MM.1S (cell line): ENCODE data around the gene TTC9C.
A peak's percentile ranks its signal among the peaks of the same experiment; 100 is the strongest.

Experiments
- DNase-seq: peaks from one replicate; pipeline ENCODE4 v3.0.0-alpha.2; 2015
- H2AFZ ChIP-seq: fragments of 300-600 bp; sonication (generic); 2 replicates; pipeline ENCODE4 v1.6.0; 2016; ENCODE audit warnings: antibody characterized with exemption, low read length
- H3F3A ChIP-seq: fragments of 300-600 bp; sonication (generic); 2 replicates; pipeline ENCODE4 v1.6.1; 2016; ENCODE audit warnings: mild to moderate bottlenecking, antibody characterized with exemption, low read length, moderate library complexity, mixed read lengths; ENCODE audit not compliant: insufficient read depth
- H3K27ac ChIP-seq: fragments of 300-600 bp; sonication (generic); 2 replicates; pipeline ENCODE4 v1.5.1; 2016; ENCODE audit warnings: mild to moderate bottlenecking, low read length
- H3K27me3 ChIP-seq: fragments of 300-600 bp; sonication (generic); replicated peaks from 2 replicates; pipeline ENCODE4 v1.6.0; 2016; ENCODE audit warnings: low read length; ENCODE audit not compliant: insufficient read depth
- H3K36me3 ChIP-seq: fragments of 300-600 bp; sonication (generic); replicated peaks from 2 replicates; pipeline ENCODE4 v1.6.1; 2016; ENCODE audit warnings: mild to moderate bottlenecking, low read length, mixed read lengths; ENCODE audit not compliant: insufficient read depth
- H3K4me1 ChIP-seq: fragments of 300-600 bp; sonication (generic); 2 replicates; pipeline ENCODE4 v1.6.1; 2016; ENCODE audit warnings: low read length, mixed read lengths
- H3K4me2 ChIP-seq: fragments of 300-600 bp; sonication (generic); 2 replicates; pipeline ENCODE4 v1.6.0; 2016; ENCODE audit warnings: low read depth, low read length
- H3K4me3 ChIP-seq: fragments of 300-600 bp; sonication (generic); 2 replicates; pipeline ENCODE4 v1.5.1; 2016; ENCODE audit warnings: low read length, mixed read lengths
- H3K79me2 ChIP-seq: fragments of 300-600 bp; sonication (generic); 2 replicates; pipeline ENCODE4 v1.6.1; 2016; ENCODE audit warnings: mixed run types, low read length, mixed read lengths
- H3K9ac ChIP-seq: fragments of 300-600 bp; sonication (generic); 2 replicates; pipeline ENCODE4 v1.6.1; 2016; ENCODE audit warnings: low read length, mixed read lengths
- H3K9me2 ChIP-seq: fragments of 300-600 bp; sonication (generic); replicated peaks from 2 replicates; pipeline ENCODE4 v1.6.1; 2016; ENCODE audit warnings: mild to moderate bottlenecking, low read length, mixed read lengths; ENCODE audit not compliant: insufficient read depth
- H3K9me3 ChIP-seq: fragments of 300-600 bp; sonication (generic); replicated peaks from 2 replicates; pipeline ENCODE4 v1.6.1; 2016; ENCODE audit warnings: mild to moderate bottlenecking, low read length, mixed read lengths; ENCODE audit not compliant: insufficient read depth
- H4K20me1 ChIP-seq: fragments of 300-600 bp; sonication (generic); 2 replicates; pipeline ENCODE4 v1.6.1; 2016; ENCODE audit warnings: mild to moderate bottlenecking, low read length, moderate library complexity, mixed read lengths; ENCODE audit not compliant: insufficient read depth
- EZH2 ChIP-seq: fragments of 300-600 bp; sonication (generic); optimal IDR thresholded peaks from 2 replicates; pipeline ENCODE3; 2017; ENCODE audit warnings: low read depth, mild to moderate bottlenecking, antibody characterized with exemption, low read length, mixed read lengths
- EZH2phosphoT487 ChIP-seq: fragments of 300-600 bp; sonication (generic); IDR thresholded peaks from 2 replicates; pipeline ENCODE4 v1.6.1; 2018; ENCODE audit warnings: antibody characterized with exemption, low read length
- TF ChIP-seq, protein P1 (sequence below): fragments of 300-600 bp; sonication (generic); IDR thresholded peaks from 2 replicates; pipeline ENCODE4 v1.5.1; 2016; ENCODE audit warnings: antibody characterized with exemption, low read length, mixed read lengths

Gene TTC9C, protein sequence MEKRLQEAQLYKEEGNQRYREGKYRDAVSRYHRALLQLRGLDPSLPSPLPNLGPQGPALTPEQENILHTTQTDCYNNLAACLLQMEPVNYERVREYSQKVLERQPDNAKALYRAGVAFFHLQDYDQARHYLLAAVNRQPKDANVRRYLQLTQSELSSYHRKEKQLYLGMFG

DNA sequence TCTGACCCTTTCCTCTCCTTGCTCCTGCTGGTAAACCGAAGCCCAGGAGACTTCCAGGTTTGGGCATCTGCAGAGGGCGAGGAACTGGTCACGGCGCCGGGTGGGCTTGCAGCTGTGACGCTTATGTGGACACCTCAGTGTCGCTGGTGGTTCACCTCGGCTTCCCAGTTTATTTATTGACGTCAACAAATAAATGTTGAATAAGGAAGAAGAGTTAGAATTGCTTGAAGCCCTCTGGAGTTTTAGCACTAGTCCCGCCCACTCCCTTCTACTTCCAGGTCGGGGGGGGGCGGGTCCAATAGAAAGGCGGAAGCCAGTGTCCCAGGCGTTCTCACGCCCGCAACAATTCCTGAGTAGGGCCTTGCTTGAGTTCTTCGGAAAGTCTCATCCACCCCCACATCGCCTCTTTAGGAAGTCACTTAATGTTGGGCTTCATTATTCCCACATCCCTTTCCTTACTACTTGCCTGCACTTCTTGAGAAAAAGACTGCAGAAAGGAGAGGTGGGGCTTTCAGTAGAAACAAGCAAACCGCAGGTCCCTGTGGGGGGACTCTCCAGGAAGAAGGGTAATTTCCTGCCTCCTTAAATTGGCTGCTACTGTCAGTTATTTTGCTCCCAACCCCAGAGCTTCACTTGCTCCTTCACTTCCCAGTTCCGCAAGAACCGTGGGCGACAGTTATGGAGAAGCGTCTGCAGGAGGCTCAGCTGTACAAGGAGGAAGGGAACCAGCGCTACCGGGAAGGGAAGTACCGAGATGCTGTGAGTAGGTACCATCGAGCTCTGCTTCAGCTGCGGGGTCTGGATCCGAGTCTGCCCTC is at the start of gene TTC9C:
TTC9C (plus strand) TSS at position 316 of the 818 bp plus-strand sequence; CDS start at position 679, 363 bp downstream.
- peak; percentile 88 for DNase-seq
- Histone ChIP-seq H3F3A (peaks cover 25% of the 10 kb centered on the region), H3K4me1 (peaks cover 14% of the 10 kb centered on the region), H3K79me2 (peaks cover 79% of the 10 kb centered on the region), H3K4me3 (peak within 1 kb of the TSS; percentile 93), H3K9ac (peak within 1 kb of the TSS; percentile 92), H3K9me2 (no peaks in the 10 kb centered on the region), H3K4me2 (peak within 1 kb of the TSS; percentile 65), H2AFZ (peak within 1 kb of the TSS; percentile 87), H3K27ac (peak within 1 kb of the TSS; percentile 92), H3K9me3 (no peaks in the 10 kb centered on the region), H3K36me3 (peaks cover 12% of the 10 kb centered on the region), H4K20me1 (peaks cover 10% of the 10 kb centered on the region; the same call in 1 of the 2 replicates), H3K27me3 (no peaks in the 10 kb centered on the region)
- no peak for TF ChIP-seq EZH2
- TF ChIP-seq, protein P1, sequence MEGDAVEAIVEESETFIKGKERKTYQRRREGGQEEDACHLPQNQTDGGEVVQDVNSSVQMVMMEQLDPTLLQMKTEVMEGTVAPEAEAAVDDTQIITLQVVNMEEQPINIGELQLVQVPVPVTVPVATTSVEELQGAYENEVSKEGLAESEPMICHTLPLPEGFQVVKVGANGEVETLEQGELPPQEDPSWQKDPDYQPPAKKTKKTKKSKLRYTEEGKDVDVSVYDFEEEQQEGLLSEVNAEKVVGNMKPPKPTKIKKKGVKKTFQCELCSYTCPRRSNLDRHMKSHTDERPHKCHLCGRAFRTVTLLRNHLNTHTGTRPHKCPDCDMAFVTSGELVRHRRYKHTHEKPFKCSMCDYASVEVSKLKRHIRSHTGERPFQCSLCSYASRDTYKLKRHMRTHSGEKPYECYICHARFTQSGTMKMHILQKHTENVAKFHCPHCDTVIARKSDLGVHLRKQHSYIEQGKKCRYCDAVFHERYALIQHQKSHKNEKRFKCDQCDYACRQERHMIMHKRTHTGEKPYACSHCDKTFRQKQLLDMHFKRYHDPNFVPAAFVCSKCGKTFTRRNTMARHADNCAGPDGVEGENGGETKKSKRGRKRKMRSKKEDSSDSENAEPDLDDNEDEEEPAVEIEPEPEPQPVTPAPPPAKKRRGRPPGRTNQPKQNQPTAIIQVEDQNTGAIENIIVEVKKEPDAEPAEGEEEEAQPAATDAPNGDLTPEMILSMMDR = no peak
- TF ChIP-seq EZH2phosphoT487 = no peak

DNA sequence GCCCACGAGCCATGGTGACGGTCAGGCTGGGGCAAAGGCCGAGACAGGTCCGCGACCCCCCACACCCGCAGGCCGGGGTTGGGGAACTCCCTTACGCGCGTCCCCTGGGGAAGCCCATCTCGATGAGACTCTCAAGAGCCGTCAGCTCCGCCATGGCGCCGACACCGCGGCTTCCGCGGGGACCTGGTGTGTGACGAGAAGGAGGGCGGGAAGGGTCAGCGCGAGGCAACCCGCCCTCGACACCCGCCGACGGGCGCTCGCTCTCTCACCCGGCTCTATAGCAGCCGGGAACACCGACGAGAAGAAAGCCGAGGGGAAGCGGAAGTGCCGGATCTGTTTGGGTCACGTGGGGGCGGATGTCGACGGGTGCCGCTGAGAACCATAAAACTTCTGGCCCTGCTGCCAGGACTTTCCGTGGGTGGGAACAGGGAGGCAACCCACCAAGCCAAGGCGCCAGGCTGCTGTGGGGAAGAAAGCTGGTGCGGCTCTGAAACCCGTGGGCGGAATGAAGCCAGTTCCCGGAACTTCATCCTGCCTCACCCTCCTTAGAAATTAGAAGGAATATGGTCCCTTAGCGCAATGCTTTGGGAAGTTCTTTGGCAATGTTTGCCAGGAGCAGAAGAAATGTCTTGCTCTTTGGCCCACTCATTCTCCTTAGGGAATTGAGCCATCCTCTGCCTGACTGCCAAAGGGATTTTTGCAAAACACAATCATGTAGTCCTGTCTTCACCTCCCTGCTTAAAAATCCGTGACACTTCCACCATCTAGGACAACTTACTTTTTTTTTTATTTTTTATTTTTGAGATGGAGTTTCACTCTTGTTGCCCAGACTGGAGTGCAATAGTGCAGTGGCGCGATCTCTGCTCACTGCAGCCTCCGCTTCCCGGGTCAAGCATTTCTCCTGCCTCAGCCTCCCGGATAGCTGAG is 49.3 kb upstream of the TTC9C start, which contains the start of gene UBXN1:
UBXN1 (minus strand) TSS at position 304 of the 927 bp plus-strand sequence; CDS start at position 154, 150 bp downstream.
- Histone ChIP-seq H3K27me3 (no peaks in the 10 kb centered on the region), H2AFZ (peak within 1 kb of the TSS; percentile 97), H3K4me3 (peak within 1 kb of the TSS; percentile 98), H4K20me1 (no peaks in the 10 kb centered on the region), H3K4me2 (peak within 1 kb of the TSS; percentile 93), H3K9me2 (no peaks in the 10 kb centered on the region), H3K27ac (peak within 1 kb of the TSS; percentile 47; the same call in 1 of the 2 replicates), H3K36me3 (no peaks in the 10 kb centered on the region; the same call in none of the 2 replicates), H3F3A (peaks cover 10% of the 10 kb centered on the region; the same call in 1 of the 2 replicates), H3K9me3 (no peaks in the 10 kb centered on the region), H3K4me1 (peaks cover 10% of the 10 kb centered on the region; the same call in 1 of the 2 replicates), H3K79me2 (peaks cover 38% of the 10 kb centered on the region), H3K9ac (peak within 1 kb of the TSS; percentile 90)
- DNase-seq = peak; percentile 87
- TF ChIP-seq EZH2 (no peak), EZH2phosphoT487 (no peak)
- TF ChIP-seq, protein P1 = no peak

DNA sequence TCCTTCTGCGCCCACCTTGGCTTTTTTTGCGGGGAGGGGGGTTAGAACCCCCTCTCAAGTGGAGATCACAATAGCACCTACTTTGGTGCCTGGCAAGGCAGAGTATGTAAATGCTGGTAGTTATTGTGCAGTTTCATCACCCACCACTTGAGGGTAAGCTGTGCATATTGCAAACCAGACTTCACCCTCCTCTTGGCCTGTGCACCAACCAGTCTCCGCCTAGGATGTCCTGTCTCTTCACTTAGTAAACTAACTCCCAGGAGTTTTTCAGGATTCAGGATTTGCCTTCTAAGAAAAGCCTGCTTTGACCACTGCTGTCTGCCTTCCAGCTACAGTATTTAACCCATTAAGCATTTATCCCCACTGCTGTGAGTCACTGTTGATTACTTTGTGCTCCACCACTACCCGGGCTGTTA is 47.5 kb upstream of the TTC9C start:
- Histone ChIP-seq H3K36me3 (no peaks in the 10 kb centered on the region; the same call in 1 of the 2 replicates), H4K20me1 (no peaks in the 10 kb centered on the region), H3K4me3 (no peak overlapping the region), H2AFZ (peak overlapping the region; percentile 52), H3K79me2 (peaks cover 28% of the 10 kb centered on the region), H3F3A (peaks cover 10% of the 10 kb centered on the region; the same call in 1 of the 2 replicates), H3K27me3 (no peaks in the 10 kb centered on the region), H3K27ac (no peak overlapping the region), H3K9me2 (no peaks in the 10 kb centered on the region), H3K4me1 (peaks cover 10% of the 10 kb centered on the region; the same call in 1 of the 2 replicates), H3K4me2 (peak overlapping the region; percentile 17; the same call in 1 of the 2 replicates), H3K9me3 (no peaks in the 10 kb centered on the region), H3K9ac (no peak overlapping the region)
- TF ChIP-seq, protein P1 = peak; percentile 71
- no peak for TF ChIP-seq EZH2phosphoT487
- TF ChIP-seq EZH2 = no peak
- peak; percentile 77 for DNase-seq
